HepG2 (cell line): Measurements from ENCODE around the gene UNC5B. TPM values are rescaled to one million over a fixed set of nuclear protein-coding genes. Genes with fewer than 3 reads are reported as not detected.

ENCODE experiments used
- ARID4A ChIP-seq: sonication (generic); formaldehyde crosslinking; IDR thresholded peaks from 2 replicates; pipeline ENCODE4 v1.5.0; 2020; ENCODE audit warnings: mild to moderate bottlenecking, missing genetic modification reagents, borderline replicate concordance
- BRD4 ChIP-seq: sonication (generic); formaldehyde crosslinking; IDR thresholded peaks from 2 replicates; pipeline ENCODE4 v1.4.0; 2020; ENCODE audit warnings: missing genetic modification reagents
- FOXO4 ChIP-seq: sonication (generic); formaldehyde crosslinking; conservative IDR thresholded peaks from 2 replicates; pipeline ENCODE4 v1.8.1; 2023; ENCODE audit warnings: missing genetic modification reagents
- GATAD1 ChIP-seq: IDR thresholded peaks from 2 replicates; pipeline ENCODE4 v1.6.1; 2016; ENCODE audit warnings: missing genetic modification reagents, missing compliant biosample characterization
- HINFP ChIP-seq: sonication (generic); formaldehyde crosslinking; IDR thresholded peaks from 2 replicates; pipeline ENCODE4 v1.4.0; 2020; ENCODE audit warnings: low read depth, mild to moderate bottlenecking, missing genetic modification reagents
- HMGXB3 ChIP-seq: sonication (generic); formaldehyde crosslinking; IDR thresholded peaks from 2 replicates; pipeline ENCODE4 v1.4.0; 2020; ENCODE audit warnings: missing genetic modification reagents, borderline replicate concordance
- SNAPC2 ChIP-seq: sonication (generic); formaldehyde crosslinking; IDR thresholded peaks from 2 replicates; pipeline ENCODE4 v1.8.1; 2022; ENCODE audit warnings: mild to moderate bottlenecking, missing genetic modification reagents
- SP5 ChIP-seq: IDR thresholded peaks from 2 replicates; pipeline ENCODE4 v1.6.1; 2016; ENCODE audit warnings: low read depth, borderline replicate concordance
- ZBTB39 ChIP-seq: sonication (generic); formaldehyde crosslinking; IDR thresholded peaks from 2 replicates; pipeline ENCODE4 v1.5.0; 2020; ENCODE audit warnings: missing genetic modification reagents
- ZNF136 ChIP-seq: sonication (generic); formaldehyde crosslinking; IDR thresholded peaks from 2 replicates; pipeline ENCODE4 v1.8.1; 2022; ENCODE audit warnings: low read depth, mild to moderate bottlenecking, moderate library complexity, missing genetic modification reagents
- ZNF441 ChIP-seq: sonication (generic); formaldehyde crosslinking; IDR thresholded peaks from 2 replicates; pipeline ENCODE4 v1.7.0; 2021; ENCODE audit warnings: missing genetic modification reagents, borderline replicate concordance
- ZNF552 ChIP-seq: sonication (generic); formaldehyde crosslinking; IDR thresholded peaks from 2 replicates; pipeline ENCODE4 v1.9.0; 2022; ENCODE audit warnings: missing genetic modification reagents, mild to moderate bottlenecking, borderline replicate concordance
- ZNF570 ChIP-seq: sonication (generic); formaldehyde crosslinking; IDR thresholded peaks from 2 replicates; pipeline ENCODE4 v1.4.0; 2020; ENCODE audit warnings: mild to moderate bottlenecking, missing genetic modification reagents, borderline replicate concordance
- ZSCAN25 ChIP-seq: sonication (generic); formaldehyde crosslinking; IDR thresholded peaks from 2 replicates; pipeline ENCODE4 v1.8.0; 2022; ENCODE audit warnings: mild to moderate bottlenecking, missing genetic modification reagents
- polyA plus RNA-seq, 8 experiments: library from polyadenylated mRNA; depleted of rRNA in 3 of 8; stranded (reverse) in 7 of 8; unstranded in 1 of 8; fragments of >200 nt; fragmentation: Illumina TruSeq in 4 of 8; extraction: Trizol in 4 of 8; gene quantifications; 2 replicates each; pipeline versions ENCODE4 v1.2.1 to v1.2.3, GENCODE V29; 2011 to 2016; ENCODE audit warnings: low read depth in 4 of 8, missing spikeins in 1 of 8, mixed read lengths in 1 of 8; ENCODE audit not compliant: insufficient read depth in 1 of 8
- total RNA-seq, 5 experiments: library from RNA; depleted of rRNA; stranded (reverse); fragments of >200 nt; fragmentation: Illumina TruSeq; extraction: Trizol; gene quantifications; 2 replicates each; pipeline ENCODE4 v1.2.3, GENCODE V29; 2016; ENCODE audit warnings: low read depth in 1 of 5

UNC5B gene
- total and polyA plus RNA-seq, 2 of the 13 experiments (the other 11 are each of a cell fraction or from before 2014, with no cell fraction given), result 0.07 TPM

GRCh38 chr10:71347587-71348395, 135.4 kb downstream of the UNC5B start (continued):
- TF ChIP-seq ARID4A (CRISPR knock-in tag) (peak; percentile 71; the same call in 1 of the 2 replicates), FOXO4 (CRISPR knock-in tag) (no peak), ZBTB39 (no peak), HMGXB3 (CRISPR knock-in tag) (0 out of 2 replicates have a peak, but pooled peaks have one; percentile 15), ZNF570 (CRISPR knock-in tag) (no peak), ZNF136 (CRISPR knock-in tag) (no peak), ZSCAN25 (CRISPR knock-in tag) (peak; percentile 47; the same call in 1 of the 2 replicates), HINFP (CRISPR knock-in tag) (peak; percentile 71), SNAPC2 (CRISPR knock-in tag) (no peak), GATAD1 (CRISPR knock-in tag) (peak; percentile 56), ZNF441 (CRISPR knock-in tag) (no peak), ZNF552 (CRISPR knock-in tag) (peak; percentile 48; the same call in 1 of the 2 replicates), BRD4 (peak; percentile 96), SP5 (CRISPR knock-in tag) (peak; percentile 61)
